GM12878 (cell line): ENCODE measurements around the gene RAD51B. TPM values are rescaled to one million over a fixed set of nuclear protein-coding genes. Genes with fewer than 3 reads are reported as not detected.

Experiments used
- ATF2 ChIP-seq: IDR thresholded peaks from 2 replicates; pipeline ENCODE4 v1.6.1; 2012; ENCODE audit warnings: low read length, inconsistent platforms
- CBFB ChIP-seq: IDR thresholded peaks from 2 replicates; pipeline ENCODE4 v1.6.1; 2016; ENCODE audit warnings: antibody characterized with exemption, low read depth
- CREM ChIP-seq: IDR thresholded peaks from 2 replicates; pipeline ENCODE4 v1.6.1; 2014; ENCODE audit warnings: antibody characterized with exemption, low read depth
- HDAC6 ChIP-seq: fragments of 200-600 bp; sonication (generic); IDR thresholded peaks from one replicate; pipeline ENCODE4 v1.8.0; 2017; ENCODE audit warnings: antibody characterized with exemption; ENCODE audit not compliant: unreplicated experiment
- IRF4 ChIP-seq: IDR thresholded peaks from 2 replicates; pipeline ENCODE4 v1.6.1; 2011; ENCODE audit warnings: low read depth, low read length
- MTA2 ChIP-seq: fragments of 450-650 bp; IDR thresholded peaks from 2 replicates; pipeline ENCODE4 v1.6.1; 2016; ENCODE audit warnings: low read depth, mild to moderate bottlenecking, moderate library complexity
- NR2C1 ChIP-seq: fragments of 450-650 bp; IDR thresholded peaks from 2 replicates; pipeline ENCODE4 v1.6.1; 2017; ENCODE audit warnings: antibody characterized with exemption, mild to moderate bottlenecking, moderate library complexity
- POLR2AphosphoS5 ChIP-seq: IDR thresholded peaks from 2 replicates; pipeline ENCODE4 v1.6.1; 2011; ENCODE audit warnings: mild to moderate bottlenecking, low read length, inconsistent platforms
- POU2F2 ChIP-seq: IDR thresholded peaks from 3 replicates; pipeline ENCODE4 v1.6.1; 2011; ENCODE audit warnings: low read depth, mild to moderate bottlenecking, low read length, borderline replicate concordance
- RFX5 ChIP-seq: IDR thresholded peaks from 2 replicates; pipeline ENCODE4 v1.6.1; 2011; ENCODE audit warnings: low read depth, low read length, improper control_type of control experiment
- RUNX3 ChIP-seq: IDR thresholded peaks from 2 replicates; pipeline ENCODE4 v1.6.1; 2012; ENCODE audit warnings: low read length, inconsistent platforms
- SMAD5 ChIP-seq: IDR thresholded peaks from 2 replicates; pipeline ENCODE4 v1.6.1; 2016; ENCODE audit warnings: antibody characterized with exemption, low read depth
- SMARCA5 ChIP-seq: fragments of 450-650 bp; IDR thresholded peaks from 2 replicates; pipeline ENCODE4 v1.6.1; 2017; ENCODE audit warnings: mild to moderate bottlenecking
- STAT3 ChIP-seq: IDR thresholded peaks from 2 replicates; pipeline ENCODE4 v1.6.1; 2011; ENCODE audit warnings: low read depth, low read length, improper control_type of control experiment
- TCF7 ChIP-seq: IDR thresholded peaks from 2 replicates; pipeline ENCODE4 v1.6.1; 2014; ENCODE audit warnings: antibody characterized with exemption, borderline replicate concordance
- polyA plus RNA-seq, 11 experiments: library from polyadenylated mRNA; depleted of rRNA in 4 of 11; unstranded in 6 of 11; stranded (reverse) in 5 of 11; fragments of >200 nt; fragmentation: Nextera tagmentation in 4 of 11; fragmentation: Illumina TruSeq in 1 of 11; extraction: Ambion mirVana in 4 of 11; extraction: Trizol in 1 of 11; gene quantifications; 1 replicate in 1 of 11; 2 replicates in 10 of 11; pipeline versions ENCODE4 v1.2.1 to v1.2.3, GENCODE V29; 2011 to 2016; ENCODE audit warnings: inconsistent platforms in 2 of 11, missing spikeins in 2 of 11, low read depth in 1 of 11
- total RNA-seq, 4 experiments: library from RNA; depleted of rRNA in 3 of 4; stranded (reverse); fragments of >200 nt in 3 of 4; fragmentation: Illumina TruSeq in 1 of 4; extraction: Trizol in 1 of 4; gene quantifications; 2 replicates each; pipeline versions ENCODE4 v1.2.1 to v1.2.3, GENCODE V29; 2013 to 2021
- TF ChIP-seq, protein P1 (sequence below): fragments of 450-650 bp; formaldehyde crosslinking; IDR thresholded peaks from 2 replicates; pipeline ENCODE4 v1.4.0; 2022; ENCODE audit warnings: mild to moderate bottlenecking, moderate library complexity
- TF ChIP-seq, protein P2 (sequence below): fragments of 450-650 bp; IDR thresholded peaks from 2 replicates; pipeline ENCODE4 v1.6.1; 2016; ENCODE audit warnings: mild to moderate bottlenecking

RAD51B gene
- total and polyA plus RNA-seq, 10 of the 15 experiments (the other 5 are each of a cell fraction or from before 2014, with no cell fraction given): 9.8 to 26.8 (median 21.3) TPM

GRCh38 chr14:68359022-68359836 is 539.6 kb downstream of the RAD51B start (continued):
- TF ChIP-seq SMAD5: no peak
- TF ChIP-seq NR2C1: no peak
- TF ChIP-seq, protein P1, sequence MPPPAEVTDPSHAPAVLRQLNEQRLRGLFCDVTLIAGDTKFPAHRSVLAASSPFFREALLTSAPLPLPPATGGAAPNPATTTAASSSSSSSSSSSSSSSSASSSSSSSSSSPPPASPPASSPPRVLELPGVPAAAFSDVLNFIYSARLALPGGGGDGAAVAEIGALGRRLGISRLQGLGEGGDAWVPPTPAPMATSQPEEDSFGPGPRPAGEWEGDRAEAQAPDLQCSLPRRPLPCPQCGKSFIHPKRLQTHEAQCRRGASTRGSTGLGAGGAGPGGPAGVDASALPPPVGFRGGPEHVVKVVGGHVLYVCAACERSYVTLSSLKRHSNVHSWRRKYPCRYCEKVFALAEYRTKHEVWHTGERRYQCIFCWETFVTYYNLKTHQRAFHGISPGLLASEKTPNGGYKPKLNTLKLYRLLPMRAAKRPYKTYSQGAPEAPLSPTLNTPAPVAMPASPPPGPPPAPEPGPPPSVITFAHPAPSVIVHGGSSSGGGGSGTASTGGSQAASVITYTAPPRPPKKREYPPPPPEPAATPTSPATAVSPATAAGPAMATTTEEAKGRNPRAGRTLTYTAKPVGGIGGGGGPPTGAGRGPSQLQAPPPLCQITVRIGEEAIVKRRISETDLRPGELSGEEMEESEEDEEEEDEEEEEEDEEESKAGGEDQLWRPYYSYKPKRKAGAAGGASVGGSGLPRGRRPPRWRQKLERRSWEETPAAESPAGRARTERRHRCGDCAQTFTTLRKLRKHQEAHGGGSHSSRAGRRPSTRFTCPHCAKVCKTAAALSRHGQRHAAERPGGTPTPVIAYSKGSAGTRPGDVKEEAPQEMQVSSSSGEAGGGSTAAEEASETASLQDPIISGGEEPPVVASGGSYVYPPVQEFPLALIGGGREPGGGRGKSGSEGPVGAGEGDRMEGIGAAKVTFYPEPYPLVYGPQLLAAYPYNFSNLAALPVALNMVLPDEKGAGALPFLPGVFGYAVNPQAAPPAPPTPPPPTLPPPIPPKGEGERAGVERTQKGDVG (CRISPR knock-in tag): no peak
- TF ChIP-seq RFX5: no peak
- TF ChIP-seq STAT3: no peak
- no peak for TF ChIP-seq IRF4
- TF ChIP-seq TCF7: no peak
- TF ChIP-seq ATF2: no peak
- peak; percentile 20; the same call in 1 of the 2 replicates for TF ChIP-seq MTA2
- no peak; the same call in 1 of the 2 replicates for TF ChIP-seq RUNX3
- TF ChIP-seq HDAC6: no peak
- no peak for TF ChIP-seq CREM
- TF ChIP-seq POLR2AphosphoS5: peak; percentile 23; the same call in 1 of the 2 replicates
- no peak for TF ChIP-seq SMARCA5
- TF ChIP-seq, protein P2, sequence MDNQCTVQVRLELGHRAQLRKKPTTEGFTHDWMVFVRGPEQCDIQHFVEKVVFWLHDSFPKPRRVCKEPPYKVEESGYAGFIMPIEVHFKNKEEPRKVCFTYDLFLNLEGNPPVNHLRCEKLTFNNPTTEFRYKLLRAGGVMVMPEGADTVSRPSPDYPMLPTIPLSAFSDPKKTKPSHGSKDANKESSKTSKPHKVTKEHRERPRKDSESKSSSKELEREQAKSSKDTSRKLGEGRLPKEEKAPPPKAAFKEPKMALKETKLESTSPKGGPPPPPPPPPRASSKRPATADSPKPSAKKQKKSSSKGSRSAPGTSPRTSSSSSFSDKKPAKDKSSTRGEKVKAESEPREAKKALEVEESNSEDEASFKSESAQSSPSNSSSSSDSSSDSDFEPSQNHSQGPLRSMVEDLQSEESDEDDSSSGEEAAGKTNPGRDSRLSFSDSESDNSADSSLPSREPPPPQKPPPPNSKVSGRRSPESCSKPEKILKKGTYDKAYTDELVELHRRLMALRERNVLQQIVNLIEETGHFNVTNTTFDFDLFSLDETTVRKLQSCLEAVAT: peak; percentile 53; the same call in 1 of the 2 replicates
- no peak for TF ChIP-seq CBFB
- no peak for TF ChIP-seq POU2F2
